Hepatocyte (in vitro differentiated cells): ENCODE measurements around the gene TFCP2L1.

Experiments
- EZH2 ChIP-seq: fragments of 200-600 bp; sonication (generic); IDR thresholded peaks from 2 replicates; pipeline ENCODE4 v1.6.1; 2016; ENCODE audit warnings: antibody characterized with exemption, mild to moderate bottlenecking, borderline replicate concordance
- TF ChIP-seq, protein P1 (sequence below): fragments of 200-600 bp; sonication (generic); IDR thresholded peaks from 2 replicates; pipeline ENCODE4 v1.5.1; 2016; ENCODE audit warnings: antibody characterized with exemption, mild to moderate bottlenecking; ENCODE audit not compliant: poor library complexity

DNA sequence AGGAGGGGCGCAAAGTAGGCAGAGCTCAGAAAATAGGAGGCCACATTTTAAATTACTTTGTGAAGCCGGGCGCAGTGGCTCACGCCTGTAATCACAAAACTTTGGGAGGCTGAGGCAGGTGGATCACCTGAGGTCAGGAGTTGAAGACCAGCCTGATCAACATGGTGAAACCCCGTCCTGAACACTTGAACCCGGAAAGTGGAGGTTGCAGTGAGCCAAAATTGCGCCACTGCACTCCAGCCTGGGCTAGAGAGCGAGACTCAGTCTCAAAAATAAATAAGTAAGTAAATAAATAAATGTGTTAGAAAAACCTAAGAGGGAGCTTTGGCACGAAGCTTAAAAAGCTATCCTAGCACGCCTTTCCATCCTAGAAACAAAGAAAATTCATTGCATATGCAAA lies 105.5 kb downstream of the TFCP2L1 start:
- TF ChIP-seq EZH2: no peak
- TF ChIP-seq, protein P1, sequence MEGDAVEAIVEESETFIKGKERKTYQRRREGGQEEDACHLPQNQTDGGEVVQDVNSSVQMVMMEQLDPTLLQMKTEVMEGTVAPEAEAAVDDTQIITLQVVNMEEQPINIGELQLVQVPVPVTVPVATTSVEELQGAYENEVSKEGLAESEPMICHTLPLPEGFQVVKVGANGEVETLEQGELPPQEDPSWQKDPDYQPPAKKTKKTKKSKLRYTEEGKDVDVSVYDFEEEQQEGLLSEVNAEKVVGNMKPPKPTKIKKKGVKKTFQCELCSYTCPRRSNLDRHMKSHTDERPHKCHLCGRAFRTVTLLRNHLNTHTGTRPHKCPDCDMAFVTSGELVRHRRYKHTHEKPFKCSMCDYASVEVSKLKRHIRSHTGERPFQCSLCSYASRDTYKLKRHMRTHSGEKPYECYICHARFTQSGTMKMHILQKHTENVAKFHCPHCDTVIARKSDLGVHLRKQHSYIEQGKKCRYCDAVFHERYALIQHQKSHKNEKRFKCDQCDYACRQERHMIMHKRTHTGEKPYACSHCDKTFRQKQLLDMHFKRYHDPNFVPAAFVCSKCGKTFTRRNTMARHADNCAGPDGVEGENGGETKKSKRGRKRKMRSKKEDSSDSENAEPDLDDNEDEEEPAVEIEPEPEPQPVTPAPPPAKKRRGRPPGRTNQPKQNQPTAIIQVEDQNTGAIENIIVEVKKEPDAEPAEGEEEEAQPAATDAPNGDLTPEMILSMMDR: no peak
